Measurements from ENCODE around the gene MAPRE3. TPM values are rescaled to one million over a fixed set of nuclear protein-coding genes. Genes with fewer than 3 reads are reported as not detected.
"Not testable (repeated sequence)": the region's sequence is repeated elsewhere in the genome, so short reads cannot be mapped to it uniquely, and the experiment has no call there.

Gene MAPRE3
- 3.7 TPM for polyA plus RNA-seq (2012; ENCODE audit: insufficient read depth, insufficient read length)

- peak; percentile 68 for DNase-seq (ENCODE audit: low read depth, low spot score)
- H3K4me3 ChIP-seq (ENCODE audit: low read length) = peak within 1 kb of the TSS; percentile 49
Measured at GRCh38 chr2:26970244-26970927, at the start of gene MAPRE3. TSS of gene MAPRE3 (plus strand) at chr2:26970637. CDS start at chr2:27022219, 51,582 bp downstream.

GRCh38 chr2:26921323-26921722, 49.1 kb upstream of the MAPRE3 start:
- no peak overlapping the region for H3K4me3 ChIP-seq (ENCODE audit: low read length)
- no peak for DNase-seq (ENCODE audit: low read depth, low spot score)

- DNase-seq (ENCODE audit: low read depth, low spot score) = peak; percentile 44
- no peak overlapping the region for H3K4me3 ChIP-seq (ENCODE audit: low read length)
Measured at GRCh38 chr2:26922405-26923188, 47.8 kb upstream of the MAPRE3 start.

- DNase-seq (ENCODE audit: low read depth, low spot score); H3K4me3 ChIP-seq (ENCODE audit: low read length): not testable (repeated sequence)
Measured at GRCh38 chr2:26923189-26923466, 47.3 kb upstream of the MAPRE3 start.

- no peak for DNase-seq (ENCODE audit: low read depth, low spot score)
- H3K4me3 ChIP-seq (ENCODE audit: low read length) = no peak overlapping the region
Measured at GRCh38 chr2:26924731-26925099, 45.7 kb upstream of the MAPRE3 start.

GRCh38 chr2:26925100-26925791, 45.2 kb upstream of the MAPRE3 start:
- no peak overlapping the region for H3K4me3 ChIP-seq (ENCODE audit: low read length)
- no peak for DNase-seq (ENCODE audit: low read depth, low spot score)

GRCh38 chr2:26927221-26927620, 43.2 kb upstream of the MAPRE3 start:
- DNase-seq (ENCODE audit: low read depth, low spot score) = no peak
- no peak overlapping the region for H3K4me3 ChIP-seq (ENCODE audit: low read length)

GRCh38 chr2:26932974-26933373, 37.5 kb upstream of the MAPRE3 start:
- no peak overlapping the region for H3K4me3 ChIP-seq (ENCODE audit: low read length)
- DNase-seq (ENCODE audit: low read depth, low spot score) = no peak

GRCh38 chr2:26933431-26934334, 36.8 kb upstream of the MAPRE3 start:
- H3K4me3 ChIP-seq (ENCODE audit: low read length) = no peak overlapping the region
- DNase-seq (ENCODE audit: low read depth, low spot score) = no peak

GRCh38 chr2:26934335-26934724, 36.1 kb upstream of the MAPRE3 start:
- DNase-seq (ENCODE audit: low read depth, low spot score) = no peak
- H3K4me3 ChIP-seq (ENCODE audit: low read length) = no peak overlapping the region

- no peak overlapping the region for H3K4me3 ChIP-seq (ENCODE audit: low read length)
- DNase-seq (ENCODE audit: low read depth, low spot score) = no peak
Measured at GRCh38 chr2:26934985-26935384, 35.5 kb upstream of the MAPRE3 start.

- no peak overlapping the region for H3K4me3 ChIP-seq (ENCODE audit: low read length)
- no peak for DNase-seq (ENCODE audit: low read depth, low spot score)
Measured at GRCh38 chr2:26936855-26937254, 33.6 kb upstream of the MAPRE3 start.

GRCh38 chr2:26938399-26939118, 31.9 kb upstream of the MAPRE3 start:
- H3K4me3 ChIP-seq (ENCODE audit: low read length) = no peak overlapping the region
- DNase-seq (ENCODE audit: low read depth, low spot score) = no peak

GRCh38 chr2:26940001-26940400, 30.4 kb upstream of the MAPRE3 start:
- no peak overlapping the region for H3K4me3 ChIP-seq (ENCODE audit: low read length)

GRCh38 chr2:26941486-26941885, 29.0 kb upstream of the MAPRE3 start:
- H3K4me3 ChIP-seq (ENCODE audit: low read length) = no peak overlapping the region
- DNase-seq (ENCODE audit: low read depth, low spot score) = no peak

More at GRCh38 chr2:26940001-26940400, 30.4 kb upstream of the MAPRE3 start:
- no peak for DNase-seq (ENCODE audit: low read depth, low spot score)

- peak; percentile 45 for DNase-seq (ENCODE audit: low read depth, low spot score)
- no peak overlapping the region for H3K4me3 ChIP-seq (ENCODE audit: low read length)
Measured at GRCh38 chr2:26942543-26943295, 27.7 kb upstream of the MAPRE3 start.

- H3K4me3 ChIP-seq (ENCODE audit: low read length) = no peak overlapping the region
- no peak for DNase-seq (ENCODE audit: low read depth, low spot score)
Measured at GRCh38 chr2:26945991-26946750, 24.3 kb upstream of the MAPRE3 start.
